HG02678 (cell line): Measurements from ENCODE around the gene TMEM204.

Experiments used
- ATAC-seq: cut with Tn5 transposase; IDR thresholded peaks from one replicate; pipeline ENCODE4 v1.9.1; 2021; ENCODE audit warnings: mild to moderate bottlenecking, moderate library complexity; ENCODE audit not compliant: unreplicated experiment

Gene TMEM204

DNA sequence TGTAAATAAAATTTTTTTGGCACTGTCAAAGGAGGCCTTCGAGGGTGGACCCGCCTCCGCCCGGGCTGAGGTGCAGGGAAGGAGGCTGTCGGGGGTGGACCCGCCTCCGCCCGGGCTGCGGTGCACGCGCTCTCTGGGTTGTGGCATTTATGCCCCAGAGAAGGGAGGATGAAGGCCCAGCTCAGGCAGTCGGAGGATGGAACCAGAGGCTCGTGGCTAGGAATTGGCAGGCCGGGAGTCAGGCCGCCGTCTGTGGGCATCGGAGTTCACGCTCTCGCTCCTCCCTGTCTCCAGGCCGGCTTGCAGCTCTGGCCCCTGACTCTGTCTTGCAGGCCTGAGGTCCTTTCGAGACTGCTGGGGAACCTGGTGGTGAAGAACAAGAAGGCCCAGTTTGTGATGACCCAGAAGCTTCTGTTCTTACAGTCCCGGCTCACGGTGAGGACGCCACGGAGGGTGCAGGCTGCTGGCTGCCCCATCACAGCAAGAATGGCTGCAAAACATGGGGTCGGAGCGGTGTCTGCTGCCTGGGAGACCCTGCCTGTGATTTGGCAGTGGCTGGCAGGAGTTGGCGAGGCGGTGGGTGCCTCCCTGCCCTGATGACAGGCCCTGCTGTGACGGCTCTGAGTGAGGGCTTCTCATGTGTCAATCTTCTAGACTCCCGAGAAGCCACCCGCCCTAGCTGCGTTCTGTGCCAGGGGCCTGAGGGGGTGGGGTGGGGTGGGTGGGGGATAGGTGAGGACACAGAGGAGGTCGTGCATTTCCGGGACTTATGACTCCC is 34.4 kb upstream of the TMEM204 start:
- no peak for ATAC-seq

DNA sequence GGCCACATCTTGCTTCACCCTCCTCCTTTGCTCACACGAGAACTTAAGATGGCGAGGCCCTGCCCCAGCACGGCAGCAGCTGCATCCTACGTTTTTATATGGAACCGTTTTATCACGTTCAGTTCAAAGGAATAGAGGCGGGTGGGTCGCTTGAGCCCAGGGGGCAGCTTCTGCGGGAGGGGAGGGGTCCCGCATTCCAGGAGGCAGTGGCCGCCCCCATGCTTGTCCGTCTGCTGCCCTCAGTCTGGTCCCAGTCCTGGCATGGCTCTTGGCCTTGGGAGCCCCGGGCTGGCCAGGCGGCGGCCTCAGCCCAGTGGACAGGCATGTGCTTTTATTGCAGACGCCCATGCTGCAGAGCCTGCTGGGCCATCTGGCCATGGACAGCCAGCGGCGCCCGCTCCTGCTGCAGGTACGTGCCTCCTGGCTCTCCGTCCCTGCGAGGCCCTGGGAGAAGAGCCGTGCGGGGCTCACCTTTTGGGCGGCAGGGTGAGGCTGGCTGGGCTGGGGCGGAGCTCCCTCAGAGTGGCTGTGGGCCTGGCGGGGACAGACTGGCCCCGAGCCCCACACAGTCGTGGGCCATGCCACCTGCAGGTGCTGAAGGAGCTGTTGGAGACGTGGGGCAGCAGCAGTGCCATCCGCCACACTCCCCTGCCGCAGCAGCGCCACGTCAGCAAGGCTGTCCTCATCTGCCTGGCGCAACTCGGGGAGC is 33.6 kb upstream of the TMEM204 start:
- no peak for ATAC-seq

DNA sequence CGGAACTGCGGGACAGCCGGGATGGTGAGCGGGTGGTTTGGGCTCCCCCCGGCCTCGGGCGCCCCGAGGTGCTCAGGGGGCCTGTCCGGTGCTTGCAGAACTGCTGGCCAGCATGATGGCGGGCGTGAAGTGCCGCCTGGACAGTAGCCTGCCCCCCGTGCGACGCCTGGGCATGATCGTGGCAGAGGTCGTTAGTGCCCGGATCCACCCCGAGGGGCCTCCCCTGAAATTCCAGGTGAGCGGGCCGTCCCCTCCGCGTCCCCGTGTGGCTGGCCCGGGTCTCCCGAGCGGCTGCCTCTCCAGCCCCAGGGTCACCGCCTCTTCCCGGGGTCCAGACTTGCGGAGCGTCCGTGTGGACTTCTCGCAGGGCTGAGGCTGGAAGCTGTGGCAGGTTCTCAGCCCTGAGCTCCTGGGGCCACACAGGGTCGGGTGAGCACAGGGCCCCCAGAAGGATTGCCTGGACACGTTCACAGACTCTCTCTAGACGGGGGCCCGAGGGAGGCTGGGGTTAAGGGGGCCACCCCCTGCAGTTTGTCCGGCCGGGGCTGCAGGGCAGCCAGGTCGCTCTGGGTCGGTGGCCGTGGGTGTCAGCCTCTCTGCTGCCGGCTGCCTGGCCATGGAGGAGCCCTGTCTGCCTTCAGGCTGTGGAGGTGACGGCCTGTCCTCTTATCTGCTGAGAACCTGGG is 32.9 kb upstream of the TMEM204 start:
- no peak for ATAC-seq

DNA sequence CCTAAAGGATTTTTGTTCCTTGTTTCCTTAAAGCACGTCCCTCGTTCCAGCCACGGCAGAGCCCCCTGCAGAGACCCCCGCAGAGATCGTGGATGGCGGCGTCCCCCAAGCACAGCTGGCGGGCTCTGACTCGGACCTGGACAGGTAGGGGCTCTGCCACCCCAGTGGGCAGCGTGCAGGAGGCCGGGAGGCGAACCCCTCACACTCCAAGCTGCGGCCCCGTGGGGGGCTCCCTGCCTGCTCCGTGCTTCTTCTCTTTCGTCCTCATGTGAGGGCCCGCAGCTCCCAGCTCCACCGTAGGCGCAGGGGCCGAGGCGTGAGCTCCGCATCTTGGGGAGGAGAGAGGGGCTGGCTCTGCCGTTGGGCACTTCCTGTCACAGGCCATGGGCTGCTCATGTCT is 31.8 kb upstream of the TMEM204 start:
- ATAC-seq: no peak

DNA sequence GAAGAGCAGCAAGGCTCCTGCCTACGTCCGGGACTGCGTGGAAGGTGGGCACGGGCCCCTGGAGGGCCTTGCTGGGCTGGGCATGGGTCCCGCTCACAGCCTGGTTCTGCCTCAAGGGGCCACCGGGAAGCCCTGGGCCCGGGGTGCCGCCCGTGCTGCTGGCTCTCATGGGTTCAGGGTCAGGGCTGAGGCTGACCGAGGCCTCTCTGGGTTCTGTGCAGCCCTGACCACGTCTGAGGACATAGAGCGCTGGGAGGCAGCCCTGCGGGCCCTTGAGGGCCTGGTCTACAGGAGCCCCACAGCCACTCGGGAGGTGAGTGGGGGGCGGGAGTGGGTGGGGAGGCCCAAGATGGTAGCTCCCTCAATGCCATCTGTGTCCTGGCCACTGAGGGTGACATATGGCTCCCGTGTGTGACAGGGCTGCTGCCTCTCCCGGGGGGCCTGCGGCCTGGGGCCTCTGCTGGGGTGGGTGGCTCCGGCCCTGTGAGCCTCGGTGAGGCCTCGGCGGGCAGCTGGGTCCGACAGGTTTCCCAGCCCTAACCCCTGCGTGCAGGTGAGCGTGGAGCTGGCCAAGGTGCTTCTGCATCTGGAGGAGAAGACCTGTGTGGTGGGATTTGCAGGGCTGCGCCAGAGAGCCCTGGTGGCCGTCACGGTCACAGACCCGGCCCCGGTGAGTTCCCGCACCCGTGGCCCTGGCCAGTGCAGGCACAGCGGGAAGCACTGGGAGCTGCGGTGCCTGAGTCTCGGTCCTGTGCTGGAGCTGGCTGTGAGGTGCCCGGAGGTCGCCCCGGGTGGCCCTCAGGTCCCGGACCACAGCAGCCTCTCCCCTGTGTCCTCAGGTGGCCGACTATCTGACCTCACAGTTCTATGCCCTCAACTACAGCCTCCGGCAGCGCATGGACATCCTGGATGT is 31.1 kb upstream of the TMEM204 start:
- ATAC-seq: no peak

DNA sequence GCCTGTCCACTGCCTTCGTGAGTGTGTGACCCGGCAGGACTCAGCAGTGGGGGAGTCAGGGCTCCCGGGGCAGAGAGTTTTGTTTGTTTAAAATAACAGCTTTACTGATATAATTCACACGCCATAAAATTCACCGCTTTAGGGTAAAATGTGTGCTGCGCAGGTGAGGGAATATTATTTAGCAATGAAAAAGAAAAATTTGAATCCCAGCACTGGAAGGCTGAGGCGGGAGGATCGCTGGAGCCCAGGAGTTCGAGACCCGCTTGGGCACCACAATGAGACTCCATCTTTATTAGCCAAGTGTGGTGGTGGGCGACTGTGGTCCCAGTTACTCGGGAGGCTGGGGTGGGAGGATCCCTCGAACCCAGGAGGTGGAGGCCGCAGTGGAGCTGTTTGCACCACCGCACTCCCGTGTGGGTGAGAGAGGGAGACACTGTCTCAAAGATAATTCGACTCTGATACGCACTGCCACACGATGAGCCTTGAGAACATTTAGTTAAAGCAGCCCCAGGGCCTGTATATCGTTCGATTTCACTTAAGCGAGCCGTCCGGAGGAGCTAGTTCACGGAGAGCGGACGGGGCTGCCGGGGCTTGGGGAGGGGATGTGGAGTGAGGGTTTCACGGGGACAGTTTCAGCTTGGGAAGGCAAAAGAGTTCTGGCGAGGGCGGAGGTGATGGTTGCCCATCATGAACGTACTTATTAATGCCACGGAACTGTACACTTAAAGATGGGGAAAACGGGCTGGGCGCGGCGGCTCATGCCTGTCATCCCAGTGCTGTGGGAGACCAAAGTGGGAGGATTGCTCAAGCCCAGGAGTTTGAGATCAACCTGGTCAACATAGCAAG is 30.1 kb upstream of the TMEM204 start:
- no peak for ATAC-seq

DNA sequence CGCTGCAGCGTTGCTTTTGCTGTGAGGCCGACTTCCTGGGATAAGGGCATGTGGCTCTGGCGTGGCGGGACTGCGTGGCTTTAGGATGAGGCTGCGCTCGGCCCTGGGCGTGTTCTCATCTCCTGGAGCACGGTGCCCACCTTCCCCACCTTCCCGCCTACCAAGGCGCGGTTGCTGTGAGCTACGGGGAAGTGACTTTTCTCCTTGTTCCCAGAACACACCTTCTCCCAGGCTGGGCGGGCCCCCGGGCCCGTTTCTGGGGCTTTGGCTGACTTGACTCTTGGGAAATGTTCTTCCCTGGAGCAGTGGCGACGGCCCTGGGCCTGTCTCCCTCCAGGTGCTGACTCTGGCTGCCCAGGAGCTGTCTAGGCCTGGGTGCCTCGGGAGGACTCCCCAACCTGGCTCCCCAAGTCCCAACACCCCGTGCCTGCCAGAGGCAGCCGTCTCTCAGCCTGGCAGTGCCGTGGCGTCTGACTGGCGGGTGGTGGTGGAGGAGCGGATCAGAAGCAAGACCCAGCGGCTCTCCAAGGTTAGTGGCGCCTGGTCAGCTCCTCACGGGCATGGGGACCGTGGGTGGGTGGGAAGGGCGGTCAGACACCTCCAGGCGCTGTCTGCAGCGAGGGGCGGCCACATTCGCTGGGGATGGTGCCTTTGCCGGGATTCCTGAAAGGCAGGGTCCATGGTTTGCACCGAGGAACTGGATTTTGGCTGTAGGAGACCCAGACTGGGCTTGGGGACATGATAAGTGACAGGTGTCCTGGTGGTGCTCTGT is 28.2 kb upstream of the TMEM204 start:
- ATAC-seq: no peak

DNA sequence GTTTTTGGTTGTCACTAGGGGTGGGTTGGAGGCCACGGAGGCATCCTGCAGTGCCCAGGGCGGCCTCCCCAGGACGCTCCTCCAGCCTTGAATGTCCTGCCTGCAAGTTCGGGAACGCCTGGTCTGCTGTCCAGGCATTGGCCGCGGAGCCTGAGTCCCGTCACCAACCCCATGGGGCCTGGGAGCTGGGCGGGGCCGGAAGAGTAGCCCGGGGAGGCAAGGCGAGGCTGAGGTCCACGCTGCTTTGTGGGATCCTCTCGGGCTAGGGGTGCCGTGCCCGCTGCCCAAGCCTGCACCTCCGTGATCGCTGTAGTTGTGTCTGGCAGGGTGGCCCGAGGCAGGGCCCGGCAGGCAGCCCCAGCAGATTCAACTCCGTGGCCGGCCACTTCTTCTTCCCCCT is 27.6 kb upstream of the TMEM204 start:
- no peak for ATAC-seq

DNA sequence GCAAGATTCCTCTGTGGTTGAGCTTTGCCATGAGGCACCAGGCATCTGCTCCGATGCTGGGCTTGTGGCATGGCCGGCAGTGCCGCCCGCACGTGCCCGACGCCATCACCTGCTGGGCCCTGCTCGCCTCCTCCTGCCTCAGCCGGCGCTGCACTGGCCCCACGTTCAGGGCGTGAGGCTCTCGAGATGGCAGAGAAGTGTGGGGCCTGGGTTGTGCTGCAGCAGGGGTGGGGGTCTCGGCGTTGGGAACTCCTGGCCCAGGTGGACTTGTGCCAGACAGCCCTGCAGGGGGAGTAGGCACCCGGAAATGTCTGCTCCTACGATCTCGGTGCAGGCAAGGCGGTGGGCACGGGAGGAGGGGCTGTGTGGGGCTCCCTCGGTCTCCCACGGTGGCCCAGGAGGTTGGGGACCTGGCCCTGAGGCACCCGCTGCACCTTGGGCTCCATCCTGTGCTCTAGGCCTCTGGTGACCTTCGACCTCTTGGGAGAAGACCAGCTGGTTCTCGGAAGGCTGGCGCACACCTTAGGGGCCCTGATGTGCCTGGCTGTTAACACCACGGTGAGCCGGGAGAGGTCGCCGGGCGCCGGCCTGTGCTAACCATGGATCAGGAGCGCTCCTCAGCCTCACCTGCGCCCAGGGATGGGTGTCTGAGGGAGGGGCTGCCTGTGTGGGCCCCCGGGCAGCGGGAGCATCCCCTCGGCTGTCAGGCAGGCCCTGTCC is 26.8 kb upstream of the TMEM204 start:
- no peak for ATAC-seq

DNA sequence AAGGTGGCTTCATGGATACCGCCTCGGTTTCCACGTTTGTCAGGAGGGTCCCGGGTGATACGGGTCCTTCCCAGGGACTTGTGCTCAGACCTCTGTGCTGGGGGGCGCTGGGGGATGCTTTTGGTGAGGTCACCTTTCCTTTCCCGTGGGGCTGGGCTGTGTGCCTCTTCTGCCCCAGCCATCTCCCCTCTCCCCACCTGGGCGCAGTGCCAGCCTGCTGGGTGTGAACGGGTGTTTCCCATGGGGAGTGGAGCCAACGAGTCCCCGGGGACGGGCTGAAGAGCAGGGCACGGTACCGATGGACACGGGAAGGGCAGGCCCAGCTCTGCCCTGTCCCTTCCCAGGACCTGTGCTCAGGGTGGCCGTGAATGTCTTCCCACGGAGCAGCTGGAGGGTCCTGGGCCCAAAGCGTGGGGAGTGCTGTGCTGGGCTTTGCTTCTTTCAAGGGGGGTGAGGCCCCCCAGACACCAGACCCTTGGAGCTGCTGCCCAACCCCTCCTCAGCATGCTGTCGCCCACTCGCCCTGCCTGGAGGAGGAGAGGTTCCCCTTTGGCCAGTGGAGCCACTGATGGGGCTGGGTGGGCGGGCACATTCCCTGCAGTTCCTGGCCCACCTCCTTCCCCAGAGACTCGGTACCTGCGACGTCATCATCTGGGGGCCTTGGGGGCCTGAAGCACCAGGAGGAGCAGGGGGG is 24.8 kb upstream of the TMEM204 start:
- no peak for ATAC-seq

DNA sequence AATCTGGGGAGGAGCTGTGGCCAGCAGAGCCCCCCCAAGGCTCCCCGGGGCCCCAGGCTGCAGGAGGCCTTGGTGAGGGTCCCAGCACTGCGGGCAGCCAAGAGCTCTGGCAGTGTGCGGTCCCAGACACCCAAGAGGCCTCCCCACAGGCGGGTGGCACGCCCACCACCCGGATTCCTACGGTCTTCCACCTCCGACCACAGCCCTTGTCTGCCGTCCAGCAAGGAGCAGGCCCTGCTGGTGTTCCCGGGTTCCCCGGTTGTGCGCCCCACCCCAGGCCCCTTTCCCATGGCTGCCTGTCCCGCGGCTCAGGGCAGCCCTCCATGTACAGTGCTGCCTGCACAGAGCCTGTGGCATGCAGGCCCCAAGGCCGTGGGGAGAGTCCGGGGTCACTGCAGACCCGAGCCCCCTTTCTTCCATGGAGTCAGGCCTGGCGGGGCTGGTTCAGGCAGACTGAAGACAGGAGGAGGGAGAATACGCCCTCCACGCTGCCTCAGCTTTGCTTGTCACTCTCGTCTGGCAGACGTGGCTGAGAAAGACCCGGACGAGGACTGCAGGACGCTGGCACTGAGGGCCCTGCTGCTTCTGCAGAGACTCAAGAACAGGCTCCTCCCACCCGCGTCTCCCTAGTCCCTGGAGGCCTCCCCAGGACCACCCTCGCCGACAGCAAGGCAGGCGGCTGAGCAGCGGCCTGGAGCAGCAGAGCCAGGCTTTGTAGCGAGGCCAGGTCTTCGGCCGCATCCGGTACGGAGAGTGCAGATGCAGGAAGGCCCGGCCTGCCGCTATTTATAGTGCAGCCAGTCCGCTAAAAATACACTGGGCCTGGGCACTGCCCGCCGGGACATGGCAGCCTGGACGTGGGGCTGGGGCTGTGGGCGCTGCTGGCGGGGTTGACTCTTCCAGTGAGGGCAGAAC is 23.9 kb upstream of the TMEM204 start:
- no peak for ATAC-seq

DNA sequence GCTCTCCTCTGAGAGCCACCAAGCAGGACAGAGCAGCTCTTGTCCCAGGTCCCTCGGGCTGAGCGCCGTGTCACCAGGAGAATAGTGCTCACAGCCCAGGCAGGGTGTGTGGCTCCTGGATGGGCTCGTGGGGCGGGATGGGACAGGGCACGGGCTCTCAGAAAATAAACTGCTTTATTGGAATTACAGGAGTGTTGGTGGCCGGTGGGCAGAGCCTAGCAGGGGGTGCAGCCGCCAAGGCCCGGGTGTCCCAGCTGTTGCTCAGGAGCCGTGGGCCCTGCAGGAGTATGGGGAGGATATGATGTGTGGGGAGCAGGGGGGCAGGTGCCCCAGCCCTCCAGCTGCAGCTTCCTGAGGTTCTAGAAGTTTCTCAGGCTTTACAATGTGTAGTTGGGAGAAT is 23.2 kb upstream of the TMEM204 start:
- no peak for ATAC-seq

DNA sequence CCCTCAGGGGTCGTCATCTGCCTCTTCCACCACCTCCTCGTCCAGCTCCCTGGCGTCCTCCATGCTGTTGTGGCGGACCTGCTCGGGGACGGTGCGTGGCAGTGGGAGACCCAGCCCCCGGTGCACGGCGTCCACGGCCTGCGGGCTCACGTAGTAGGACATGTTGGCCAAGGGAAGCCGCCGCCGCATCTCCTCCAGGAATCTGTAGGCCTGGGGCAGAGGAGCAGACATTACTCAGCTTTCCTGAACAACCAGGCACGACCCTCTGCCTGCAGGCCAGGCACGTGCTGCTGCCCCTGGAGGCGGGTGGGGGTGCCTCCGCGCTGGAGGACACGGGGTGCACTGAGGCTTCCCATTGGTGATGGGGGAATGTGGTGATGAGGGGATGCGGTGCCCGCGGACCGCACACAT is 22.5 kb upstream of the TMEM204 start:
- ATAC-seq: no peak

DNA sequence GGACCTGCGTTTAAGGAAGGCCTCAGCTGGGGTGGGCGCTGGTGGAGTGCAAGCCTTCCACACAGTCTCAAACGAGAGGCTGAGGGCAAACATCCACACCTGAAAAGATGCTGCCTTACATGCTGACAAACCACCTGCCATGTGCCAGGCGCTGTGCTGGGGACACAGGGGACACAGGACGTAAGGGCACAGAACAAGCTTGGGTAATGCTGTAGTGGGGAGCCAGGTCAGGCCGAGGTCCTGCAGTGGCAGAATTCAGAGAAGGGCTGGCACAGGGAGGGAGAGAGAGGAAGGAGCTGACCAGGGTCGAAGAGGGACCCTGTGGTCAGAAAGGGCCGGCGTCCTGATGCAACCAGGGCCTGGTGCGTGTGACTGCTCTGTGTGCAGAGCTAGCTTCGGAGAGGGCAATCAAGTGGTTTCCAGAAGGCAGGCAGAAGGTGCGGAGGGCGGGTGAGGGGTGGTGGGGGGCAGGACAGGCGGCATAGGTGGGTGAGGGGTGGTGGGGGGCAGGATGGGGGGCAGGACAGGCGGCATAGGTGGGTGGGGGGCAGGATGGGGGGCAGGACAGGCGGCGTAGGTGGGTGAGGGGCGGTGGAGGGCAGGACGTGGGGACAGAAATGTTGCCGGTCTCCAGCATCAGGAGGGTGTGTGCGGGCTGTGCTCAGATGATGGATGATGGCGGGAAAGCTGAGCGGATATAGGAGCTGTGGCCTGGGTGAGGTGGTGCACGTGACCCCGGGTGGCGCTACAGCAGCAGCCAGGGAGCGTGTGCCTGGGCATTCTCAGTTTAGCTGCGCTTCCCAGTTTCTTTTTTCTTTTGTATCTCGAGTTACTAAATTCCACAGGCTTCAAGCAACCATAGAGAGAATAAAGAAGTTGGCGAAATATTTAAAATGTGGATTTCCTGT is 21.6 kb upstream of the TMEM204 start:
- no peak for ATAC-seq

DNA sequence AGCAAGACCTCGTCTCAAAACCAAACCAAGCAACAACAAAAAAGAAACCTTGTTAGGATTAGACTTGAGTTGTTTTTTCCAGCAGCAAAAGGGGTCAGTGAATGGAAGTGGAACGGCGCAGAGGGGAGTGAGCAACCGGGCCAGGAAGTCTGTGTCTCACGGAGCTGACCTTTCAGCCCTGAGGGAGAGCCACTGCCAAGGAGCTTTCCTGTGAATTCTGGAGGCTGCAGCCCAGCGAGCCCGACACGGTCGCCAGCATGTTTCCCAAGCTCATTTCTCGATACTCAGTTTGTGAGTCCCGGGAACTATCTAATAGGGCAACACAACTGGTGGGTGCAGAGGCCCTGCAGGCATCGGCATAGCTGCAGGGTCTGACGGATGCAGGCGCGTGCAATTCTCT is 20.7 kb upstream of the TMEM204 start:
- ATAC-seq: no peak

DNA sequence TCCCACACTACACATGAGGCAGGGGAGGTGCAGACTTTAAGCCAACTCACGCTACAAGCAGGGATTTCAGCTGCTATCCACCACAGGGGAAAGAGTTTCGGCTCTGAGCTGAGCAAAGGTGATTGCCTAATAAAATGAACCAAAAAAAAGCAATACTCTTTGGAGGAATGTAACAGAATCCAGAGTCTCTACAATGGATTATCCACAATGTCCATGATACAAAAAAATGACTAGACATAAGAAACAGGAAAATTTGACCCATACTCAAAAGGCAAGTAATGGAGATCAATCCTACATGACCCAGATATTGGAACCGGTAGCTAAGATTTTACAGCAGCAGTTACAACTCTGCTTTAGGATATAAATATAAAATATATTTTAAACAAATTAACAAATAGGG is 19.0 kb upstream of the TMEM204 start:
- no peak for ATAC-seq
